T-helper 17 cell (primary cell): ENCODE measurements around the gene IL11RA. TPM values are rescaled to one million over a fixed set of nuclear protein-coding genes. Genes with fewer than 3 reads are reported as not detected.

Source experiments
- ATAC-seq: fragments of 150-1000 bp; cut with Tn5 transposase; 2 replicates; pipeline ENCODE4 v1.10.0; 2021; ENCODE audit warnings: mild to moderate bottlenecking, moderate library complexity
- DNase-seq, 3 donors: peaks; one replicate each; pipeline versions ENCODE4 v3.0.0 to v3.0.0-alpha.2; 2020 to 2021
- H3K9me3 ChIP-seq: one replicate; pipeline ENCODE4 v1.7.0; 2013; ENCODE audit warnings: low read length, mild to moderate bottlenecking; ENCODE audit not compliant: control insufficient read depth, poor library complexity, severe bottlenecking
- H3K27ac Mint-ChIP-seq: one replicate; pipeline ENCODE4 v1.8.0; 2022; ENCODE audit warnings: mild to moderate bottlenecking, moderate library complexity, mixed read lengths
- H3K27me3 Mint-ChIP-seq: one replicate; pipeline ENCODE4 v1.8.0; 2022; ENCODE audit warnings: mixed read lengths
- H3K36me3 Mint-ChIP-seq: one replicate; pipeline ENCODE4 v1.8.0; 2022; ENCODE audit warnings: low read depth, mixed read lengths
- H3K4me1 Mint-ChIP-seq: one replicate; pipeline ENCODE4 v1.8.0; 2022; ENCODE audit warnings: mild to moderate bottlenecking, mixed read lengths
- H3K4me3 Mint-ChIP-seq: one replicate; pipeline ENCODE4 v1.8.0; 2022; ENCODE audit warnings: mild to moderate bottlenecking, moderate library complexity, mixed read lengths
- total RNA-seq, 4 donors: library from RNA in 2 of 4; stranded (reverse) in 2 of 4; gene quantifications; one replicate each; pipeline ENCODE4 v1.2.3 and lab custom pipeline; 2022 to 2026

IL11RA gene
- total RNA-seq, 2 donors from 2014 or later: 168 to 195 TPM

DNA sequence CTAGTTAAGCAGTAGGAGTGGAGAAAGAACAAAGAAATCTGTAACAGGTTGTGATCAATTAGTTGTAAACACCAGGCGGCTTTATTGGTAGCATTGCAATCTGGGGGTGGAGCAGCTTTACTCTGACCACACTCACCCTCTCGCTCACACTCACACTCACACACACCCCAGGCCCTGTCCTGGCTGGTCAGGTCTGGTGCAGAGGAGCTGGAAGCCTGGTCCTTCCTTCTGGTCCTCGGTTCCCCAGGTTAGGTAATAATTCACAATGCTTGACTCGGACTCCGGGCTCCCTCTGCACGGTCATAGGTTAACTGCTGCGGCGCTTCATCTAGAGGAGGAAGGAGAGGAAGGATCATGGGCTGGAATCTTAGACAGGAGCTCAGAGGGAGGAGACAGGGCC is 37.5 kb downstream of the IL11RA start:
- Mint-ChIP-seq H3K27ac (peak overlapping the region; percentile 14), H3K36me3 (no peaks in the 10 kb centered on the region), H3K27me3 (peaks cover 19% of the 10 kb centered on the region), H3K4me1 (peaks cover 3% of the 10 kb centered on the region), H3K4me3 (no peak overlapping the region)
- H3K9me3 ChIP-seq: no peaks in the 10 kb centered on the region
- no peak for DNase-seq
- no peak for ATAC-seq

DNA sequence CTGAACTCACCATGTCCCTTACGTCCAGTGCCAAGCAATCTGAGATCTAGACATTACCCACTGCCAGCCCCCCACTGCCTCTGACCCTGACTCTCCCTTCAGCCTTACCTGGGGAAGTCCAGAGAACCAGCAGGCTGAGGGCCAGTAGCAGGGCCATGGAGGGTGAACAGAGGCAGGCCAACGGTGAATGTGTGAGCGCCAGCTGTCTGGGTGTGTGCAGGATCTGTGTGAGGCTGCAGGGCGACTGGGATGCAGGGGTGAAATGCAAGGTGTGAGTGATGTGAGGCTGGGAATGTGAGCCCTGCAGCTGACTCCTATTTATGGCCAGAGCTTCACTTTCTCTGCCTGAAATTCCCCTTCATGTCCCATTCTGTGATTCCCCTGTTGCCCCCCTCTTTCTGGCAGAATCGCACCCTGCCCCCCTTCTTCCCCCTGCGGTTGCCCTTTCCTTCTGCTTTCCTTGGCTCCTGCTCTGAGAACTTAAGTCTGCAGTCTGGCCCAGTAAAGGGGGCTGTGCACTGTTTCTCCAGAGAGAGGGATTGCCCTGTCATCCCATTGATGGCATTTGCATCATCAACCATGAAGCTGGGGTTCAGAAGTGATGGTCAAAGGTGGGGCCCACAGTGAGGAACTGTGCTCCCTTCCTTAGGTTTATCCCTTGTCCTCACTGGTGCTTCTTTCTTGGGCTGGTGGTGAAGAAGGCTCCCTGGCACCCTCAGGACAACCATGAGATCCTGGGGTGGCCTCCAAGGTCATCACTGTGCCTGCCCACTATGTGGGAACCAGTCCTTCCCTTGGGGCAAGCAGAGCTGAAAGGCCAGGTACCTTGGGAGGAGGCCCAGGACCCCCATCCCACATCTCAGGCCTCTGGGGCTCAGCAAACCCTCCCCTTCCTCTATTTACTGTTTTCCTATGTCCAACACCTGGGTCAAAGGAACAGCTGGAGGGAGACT is 39.3 kb downstream of the IL11RA start, which contains the start of gene CCL19:
Gene CCL19 (minus strand): TSS at position 294 of the 953 bp plus-strand sequence. CDS start 137 bp downstream, at position 157.
- Mint-ChIP-seq H3K27me3 (peaks cover 34% of the 10 kb centered on the region), H3K36me3 (no peaks in the 10 kb centered on the region), H3K4me3 (no peak within 1 kb of the TSS), H3K4me1 (peaks cover 2% of the 10 kb centered on the region), H3K27ac (peak within 1 kb of the TSS; percentile 14)
- ATAC-seq (no peak), DNase-seq (no peak)
- no peaks in the 10 kb centered on the region for H3K9me3 ChIP-seq

DNA sequence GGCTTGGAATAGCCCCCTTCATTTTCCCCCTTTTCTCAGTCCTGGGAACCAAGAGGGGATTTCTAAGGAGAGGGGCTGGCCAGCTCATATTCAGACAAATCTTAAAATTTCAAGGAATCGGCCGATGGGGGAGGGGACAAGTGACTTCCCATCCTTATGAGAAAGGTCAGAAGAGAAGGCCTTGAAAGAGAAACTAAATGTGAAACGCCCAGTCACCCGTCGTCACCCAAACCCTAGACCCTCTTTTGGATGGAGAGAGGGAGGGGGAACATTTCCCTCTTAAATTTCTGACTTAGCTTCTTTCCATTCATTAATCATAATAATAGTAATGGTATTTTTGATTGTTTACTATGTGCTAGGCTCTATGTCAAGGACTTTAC is 39.9 kb downstream of the IL11RA start:
- Mint-ChIP-seq H3K4me3 (no peak overlapping the region), H3K27ac (no peak overlapping the region), H3K36me3 (no peaks in the 10 kb centered on the region), H3K27me3 (peaks cover 34% of the 10 kb centered on the region), H3K4me1 (peaks cover 2% of the 10 kb centered on the region)
- no peaks in the 10 kb centered on the region for H3K9me3 ChIP-seq
- DNase-seq: no peak
- no peak for ATAC-seq

GRCh38 chr9:34693560-34693959 is 41.6 kb downstream of the IL11RA start:
- no peak overlapping the region for H3K4me3 Mint-ChIP-seq
- DNase-seq: no peak
- H3K4me1 Mint-ChIP-seq: peaks cover 2% of the 10 kb centered on the region
- H3K36me3 Mint-ChIP-seq: no peaks in the 10 kb centered on the region
- H3K9me3 ChIP-seq: no peaks in the 10 kb centered on the region
- no peak overlapping the region for H3K27ac Mint-ChIP-seq
- no peak for ATAC-seq
- H3K27me3 Mint-ChIP-seq: peaks cover 28% of the 10 kb centered on the region

- ATAC-seq (no peak), DNase-seq (no peak)
- Mint-ChIP-seq H3K4me3 (no peak overlapping the region), H3K27ac (no peak overlapping the region), H3K36me3 (no peaks in the 10 kb centered on the region), H3K27me3 (peaks cover 21% of the 10 kb centered on the region), H3K4me1 (no peaks in the 10 kb centered on the region)
- no peaks in the 10 kb centered on the region for H3K9me3 ChIP-seq
Observed at GRCh38 chr9:34694811-34695210, 42.8 kb downstream of the IL11RA start.

DNA sequence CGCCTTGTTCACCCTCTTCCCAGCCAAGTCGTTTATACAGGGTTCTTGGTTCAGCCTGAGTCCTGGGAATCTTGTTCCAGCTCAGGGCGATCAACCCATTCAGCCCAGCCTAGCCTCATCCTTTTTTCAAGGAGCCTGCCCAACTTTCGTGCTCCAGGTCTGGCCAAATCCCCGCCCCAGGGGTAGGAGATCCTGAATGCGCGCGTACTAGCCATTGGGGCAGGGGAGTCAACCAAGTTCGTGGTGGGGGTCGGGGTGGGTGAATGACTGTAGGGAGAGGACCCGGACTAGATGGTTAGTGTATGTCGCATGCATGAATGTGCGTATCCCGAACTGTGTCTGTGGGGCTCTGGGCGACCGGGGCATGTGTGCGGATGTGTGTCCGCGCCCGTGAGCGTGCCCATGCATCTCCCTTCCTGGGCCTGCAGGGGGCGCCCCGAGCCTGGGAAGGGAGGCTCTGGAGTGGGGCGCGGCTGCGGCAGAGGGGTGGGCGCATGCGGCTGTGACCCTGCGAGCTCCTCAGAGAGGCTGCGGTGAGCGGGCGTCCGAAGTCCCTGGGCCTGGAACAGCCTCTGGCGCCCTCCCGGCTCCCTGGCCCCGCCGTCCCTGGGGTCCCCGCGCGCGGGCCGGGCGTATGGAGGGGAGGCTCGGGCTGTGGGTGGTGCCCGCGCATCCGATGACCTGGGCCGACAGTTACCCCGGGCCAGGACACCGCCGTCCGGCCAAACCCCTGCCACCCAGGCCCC is 49.2 kb downstream of the IL11RA start:
- Mint-ChIP-seq H3K36me3 (no peaks in the 10 kb centered on the region), H3K27ac (no peak overlapping the region), H3K4me3 (peak overlapping the region; percentile 88), H3K4me1 (peaks cover 8% of the 10 kb centered on the region), H3K27me3 (peaks cover under 1% of the 10 kb centered on the region)
- ATAC-seq (peak; percentile 87), DNase-seq (peak; percentile 63 to 70 (median 68))
- no peaks in the 10 kb centered on the region for H3K9me3 ChIP-seq

GRCh38 chr9:34701769-34702736 is 50.1 kb downstream of the IL11RA start:
- Mint-ChIP-seq H3K27ac (no peak overlapping the region), H3K36me3 (peaks cover 3% of the 10 kb centered on the region), H3K27me3 (peaks cover 7% of the 10 kb centered on the region), H3K4me3 (peak overlapping the region; percentile 88), H3K4me1 (peaks cover 8% of the 10 kb centered on the region)
- peak; percentile 86 for ATAC-seq
- peak; percentile 65 to 70 (median 66) for DNase-seq
- no peaks in the 10 kb centered on the region for H3K9me3 ChIP-seq

GRCh38 chr9:34707130-34707529 is 55.1 kb downstream of the IL11RA start:
- DNase-seq (no peak), ATAC-seq (no peak)
- Mint-ChIP-seq H3K4me3 (no peak overlapping the region), H3K27me3 (peaks cover 14% of the 10 kb centered on the region), H3K27ac (peak overlapping the region; percentile 32), H3K36me3 (peaks cover 5% of the 10 kb centered on the region), H3K4me1 (peaks cover 2% of the 10 kb centered on the region)
- H3K9me3 ChIP-seq: no peaks in the 10 kb centered on the region

- H3K27me3 Mint-ChIP-seq: peaks cover 37% of the 10 kb centered on the region
- no peak overlapping the region for H3K4me3 Mint-ChIP-seq
- DNase-seq: no peak
- no peak overlapping the region for H3K27ac Mint-ChIP-seq
- H3K9me3 ChIP-seq: no peaks in the 10 kb centered on the region
- no peak for ATAC-seq
- peaks cover 9% of the 10 kb centered on the region for H3K36me3 Mint-ChIP-seq
- peaks cover 2% of the 10 kb centered on the region for H3K4me1 Mint-ChIP-seq
Observed at GRCh38 chr9:34709196-34709978, 57.4 kb downstream of the IL11RA start.

- DNase-seq (no peak), ATAC-seq (no peak)
- H3K36me3 Mint-ChIP-seq: peaks cover 9% of the 10 kb centered on the region
- no peak within 1 kb of the TSS for H3K27ac Mint-ChIP-seq
- H3K4me1 Mint-ChIP-seq: peaks cover 2% of the 10 kb centered on the region
- H3K4me3 Mint-ChIP-seq: no peak within 1 kb of the TSS
- no peaks in the 10 kb centered on the region for H3K9me3 ChIP-seq
- H3K27me3 Mint-ChIP-seq: peaks cover 43% of the 10 kb centered on the region
Observed at GRCh38 chr9:34710023-34710422, 58.0 kb downstream of the IL11RA start, which contains the start of gene CCL21. Gene CCL21 (minus strand): TSS chr9:34710136. CDS start chr9:34710066, 70 bp downstream.
